Stimulated activated CD4-positive, alpha-beta T cell treated with anti-CD3 and anti-CD28 coated beads, Interleukin-1b, Interleukin-23, amount 100 ng/mL, for 24 hours (primary cell): ENCODE measurements around the gene TMCO4.
"Not testable (repeated sequence)": the region's sequence is repeated elsewhere in the genome, so short reads cannot be mapped to it uniquely, and the experiment has no call there.

Source experiments
- DNase-seq, 4 experiments: peaks; one replicate each; pipeline ENCODE4 v3.0.0-alpha.2; 2020; ENCODE audit warnings: low read depth in 4 of 4, low spot score in 1 of 4

The TMCO4 gene

GRCh38 chr1:19814244-19814661 is 14.5 kb upstream of the TMCO4 start:
- no peak for DNase-seq

- no peak for DNase-seq
These were observed 13.9 kb upstream of the TMCO4 start for GRCh38 chr1:19813643-19813960.

GRCh38 chr1:19812875-19813642 is 13.3 kb upstream of the TMCO4 start:
- DNase-seq: no peak

- peak in 3 of 4 experiments; percentile 22 to 42 (median 26) for DNase-seq
These were observed 11.6 kb upstream of the TMCO4 start for GRCh38 chr1:19811206-19811851.

GRCh38 chr1:19809044-19809750 is 9.5 kb upstream of the TMCO4 start:
- no peak for DNase-seq

- DNase-seq: no peak
These were observed 8.6 kb upstream of the TMCO4 start for GRCh38 chr1:19808351-19808750.

- DNase-seq: no peak
These were observed 5.1 kb upstream of the TMCO4 start for GRCh38 chr1:19804831-19805251.

- DNase-seq: no peak
These were observed 2.6 kb upstream of the TMCO4 start for GRCh38 chr1:19802269-19802668.

- DNase-seq: peak in 3 of 4 experiments; percentile 9 to 17 (median 12)
These were observed 524 bp upstream of the TMCO4 start for GRCh38 chr1:19800076-19800804.

GRCh38 chr1:19798486-19799229 is 1.1 kb downstream of the TMCO4 start:
- no peak for DNase-seq

GRCh38 chr1:19797827-19798226 is 1.9 kb downstream of the TMCO4 start:
- no peak for DNase-seq

GRCh38 chr1:19794583-19794982 is 5.1 kb downstream of the TMCO4 start:
- no peak for DNase-seq

GRCh38 chr1:19793360-19794046 is 6.2 kb downstream of the TMCO4 start:
- no peak for DNase-seq

GRCh38 chr1:19792237-19793002 is 7.3 kb downstream of the TMCO4 start:
- DNase-seq: no peak

GRCh38 chr1:19790061-19790975 is 9.4 kb downstream of the TMCO4 start:
- DNase-seq: not testable (repeated sequence)

GRCh38 chr1:19786988-19787423 is 12.7 kb downstream of the TMCO4 start:
- DNase-seq: no peak

GRCh38 chr1:19785660-19786059 is 14.1 kb downstream of the TMCO4 start:
- no peak for DNase-seq

GRCh38 chr1:19780267-19780877 is 19.3 kb downstream of the TMCO4 start:
- DNase-seq: no peak
